Astrocyte (in vitro differentiated cells and primary cell): Measurements from ENCODE around the gene LDLRAD4.

ENCODE experiments used
- CTCF ChIP-seq: IDR thresholded peaks from 2 replicates; pipeline ENCODE4 v1.5.1; 2011; ENCODE audit warnings: low read depth, mild to moderate bottlenecking, inconsistent platforms, low read length, moderate library complexity; ENCODE audit not compliant: insufficient read depth
- EZH2 ChIP-seq: IDR thresholded peaks from 2 replicates; pipeline ENCODE4 v1.6.1; 2012; ENCODE audit warnings: mild to moderate bottlenecking, low read length, inconsistent platforms; ENCODE audit not compliant: insufficient read depth

GRCh38 chr18:13382954-13383827 lies 164.6 kb downstream of the LDLRAD4 start:
- TF ChIP-seq EZH2 (no peak), CTCF (no peak)
